ENCODE measurements around the gene DNAL4. TPM values are rescaled to one million over a fixed set of nuclear protein-coding genes. Genes with fewer than 3 reads are reported as not detected.
A peak's percentile ranks its signal among the peaks of the same experiment; 100 is the strongest.

DNAL4 gene
- total RNA-seq, 1 experiment from 2014 or later: 8.3 TPM

- no peak overlapping the region for H2BK120ac ChIP-seq (ENCODE audit: low read depth, low read length, poor library complexity, severe bottlenecking)
- no peaks in the 10 kb centered on the region for H3K79me1 ChIP-seq (ENCODE audit: insufficient read depth, low read depth, low read length, poor library complexity, severe bottlenecking)
- H2AFZ ChIP-seq (ENCODE audit: low read length): no peak overlapping the region
- H4K91ac ChIP-seq (ENCODE audit: insufficient read length, low read depth, low read length): no peak overlapping the region
- H3K14ac ChIP-seq (ENCODE audit: insufficient read depth, low read length): no peak overlapping the region
- H3K9me3 ChIP-seq (ENCODE audit: control insufficient read depth, low read depth, low read length): no peaks in the 10 kb centered on the region
- no peak overlapping the region for H2BK20ac ChIP-seq (ENCODE audit: low read depth, low read length, poor library complexity, severe bottlenecking)
- H3K56ac ChIP-seq (ENCODE audit: insufficient read length, low read depth, low read length): no peak overlapping the region
- no peak for TF ChIP-seq CTCF (conservative IDR thresholded peaks at IDR 0.05)
- DNase-seq: no peak
- no peaks in the 10 kb centered on the region for H3K27me3 ChIP-seq (ENCODE audit: insufficient read depth, low read length)
- H3K23me2 ChIP-seq (ENCODE audit: insufficient read length, low read depth, low read length, poor library complexity, severe bottlenecking): no peaks in the 10 kb centered on the region
- no peaks in the 10 kb centered on the region for H3K27me3 Mint-ChIP-seq (ENCODE audit: low read depth)
- no peaks in the 10 kb centered on the region for H3K4me1 ChIP-seq (ENCODE audit: insufficient read depth, low read length)
- no peak overlapping the region for H3K23ac ChIP-seq (ENCODE audit: insufficient read length, low read depth, low read length)
- H3K9me3 Mint-ChIP-seq: no peaks in the 10 kb centered on the region
- H2AK5ac ChIP-seq (ENCODE audit: insufficient read length, low read length): no peak overlapping the region
- no peak overlapping the region for H2BK5ac ChIP-seq (ENCODE audit: insufficient read length, low read length)
- H3K4me2 ChIP-seq (ENCODE audit: insufficient read depth, insufficient read length, low read length): no peak overlapping the region
- peaks cover 6% of the 10 kb centered on the region in 2 experiments for H3K4me1 Mint-ChIP-seq
- H3K79me2 ChIP-seq (ENCODE audit: insufficient read depth, low read length): no peaks in the 10 kb centered on the region
- no peak overlapping the region for H3T11ph ChIP-seq (ENCODE audit: low read length)
- H4K5ac ChIP-seq (ENCODE audit: insufficient read length, low read depth, low read length): no peak overlapping the region
- H3K18ac ChIP-seq (ENCODE audit: insufficient read length, low read depth, low read length): no peak overlapping the region
- no peak overlapping the region for H3K27ac ChIP-seq (ENCODE audit: insufficient read length, low read depth, low read length)
- H2BK12ac ChIP-seq (ENCODE audit: insufficient read length, low read depth, low read length): no peak overlapping the region
- no peaks in the 10 kb centered on the region for H4K20me1 ChIP-seq (ENCODE audit: control insufficient read depth, insufficient read depth, insufficient read length)
- H3K4ac ChIP-seq (ENCODE audit: low read depth, low read length): no peak overlapping the region
- no CpG with 5 or more reads among the region's 6 CpGs for whole genome bisulfite sequencing (ENCODE audit: extremely low coverage, insufficient read length, low lambda C conversion rate)
- peak overlapping the region in 1 of 3 experiments; percentile 25; a peak in 1 of 7 replicates for H3K27ac Mint-ChIP-seq
- H4K8ac ChIP-seq (replicated peaks; ENCODE audit: insufficient read length, low read depth, low read length): no peak overlapping the region
- no peak overlapping the region for H2BK15ac ChIP-seq (ENCODE audit: low read depth, low read length)
- no peak overlapping the region for H3K9ac ChIP-seq (ENCODE audit: extremely low read depth, insufficient read length, low read length)
- H3K36me3 Mint-ChIP-seq (ENCODE audit: insufficient read depth in 1 of 3, low read depth in 3 of 3): no peaks in the 10 kb centered on the region
- no peak overlapping the region for H3K4me3 Mint-ChIP-seq
Observed at GRCh38 chr22:38788846-38789245, 5.1 kb downstream of the DNAL4 start.
